HAP-1 (cell line): ENCODE measurements around the gene TRPT1.

Experiments used
- DNase-seq, 2 experiments: peaks; one replicate each; pipeline ENCODE4 v3.0.0-alpha.2; 2016 to 2020; ENCODE audit warnings: low spot score in 2 of 2
- H3K27me3 ChIP-seq: fragments of 250-450 bp; sonication (Bioruptor Pico); 2 replicates; pipeline ENCODE4 v1.5.1; 2020; ENCODE audit warnings: low read depth, mild to moderate bottlenecking, moderate library complexity
- H3K36me3 ChIP-seq: fragments of 250-450 bp; sonication (Bioruptor Pico); replicated peaks from 2 replicates; pipeline ENCODE4 v1.5.1; 2020; ENCODE audit warnings: mild to moderate bottlenecking
- H3K4me1 ChIP-seq: fragments of 250-450 bp; sonication (Bioruptor Pico); 2 replicates; pipeline ENCODE4 v1.5.1; 2020; ENCODE audit warnings: mild to moderate bottlenecking
- H3K4me3 ChIP-seq: fragments of 250-450 bp; sonication (Bioruptor Pico); 2 replicates; pipeline ENCODE4 v1.5.1; 2020; ENCODE audit warnings: mild to moderate bottlenecking, moderate library complexity
- H3K9me3 ChIP-seq: fragments of 250-450 bp; sonication (Bioruptor Pico); 2 replicates; pipeline ENCODE4 v1.5.1; 2020; ENCODE audit warnings: mild to moderate bottlenecking, moderate library complexity
- in situ Hi-C: fragments of 300-500 bp; cut with MboI; formaldehyde crosslinking; loops from 3 replicates; pipeline ENCODE4 v1.14.3; 2020; ENCODE audit warnings: low sequenced_read_pairs, inconsistent platforms, mixed read lengths

TRPT1 gene

GRCh38 chr11:64263021-64263946, 37.3 kb upstream of the TRPT1 start:
- no peaks in the 10 kb centered on the region for H3K27me3 ChIP-seq
- in situ Hi-C loops, result loop anchor here (25.0 kb wide), 1 partner anchor 849 kb away; the partner anchor contains the start of genes FAU, MRPL49, TM7SF2 and ZNHIT2
- no peak overlapping the region for H3K4me3 ChIP-seq
- H3K36me3 ChIP-seq, result peaks cover 77% of the 10 kb centered on the region
- H3K9me3 ChIP-seq, result no peaks in the 10 kb centered on the region
- H3K4me1 ChIP-seq, result 0 out of 2 replicates have a peak, but pooled peaks cover under 1% of the 10 kb centered on the region
- no peak for DNase-seq

- Histone ChIP-seq H3K4me1 (no peaks in the 10 kb centered on the region), H3K36me3 (peaks cover 79% of the 10 kb centered on the region), H3K4me3 (no peak overlapping the region), H3K9me3 (no peaks in the 10 kb centered on the region), H3K27me3 (no peaks in the 10 kb centered on the region)
- no peak for DNase-seq
- in situ Hi-C loops, result loop anchor here (25.0 kb wide), 1 partner anchor 850 kb away; the partner anchor contains the start of genes FAU, MRPL49, TM7SF2 and ZNHIT2
These were observed 36.5 kb upstream of the TRPT1 start for GRCh38 chr11:64262271-64263002.

- Histone ChIP-seq H3K9me3 (no peaks in the 10 kb centered on the region), H3K4me1 (no peaks in the 10 kb centered on the region), H3K27me3 (no peaks in the 10 kb centered on the region), H3K36me3 (peaks cover 79% of the 10 kb centered on the region), H3K4me3 (no peak overlapping the region)
- no peak for DNase-seq
- in situ Hi-C loops, result loop anchor here (25.0 kb wide), 1 partner anchor 851 kb away; the partner anchor contains the start of genes FAU, MRPL49, TM7SF2 and ZNHIT2
These were observed 35.6 kb upstream of the TRPT1 start for GRCh38 chr11:64261556-64262080.

- no peak for DNase-seq
- peaks cover 77% of the 10 kb centered on the region for H3K36me3 ChIP-seq
- H3K9me3 ChIP-seq, result no peaks in the 10 kb centered on the region
These were observed 34.2 kb upstream of the TRPT1 start for GRCh38 chr11:64260147-64260708.

GRCh38 chr11:64259533-64260067, 33.6 kb upstream of the TRPT1 start:
- no peak overlapping the region for H3K4me3 ChIP-seq
- no peaks in the 10 kb centered on the region for H3K9me3 ChIP-seq
- peaks cover 83% of the 10 kb centered on the region for H3K36me3 ChIP-seq
- DNase-seq, result no peak
- no peaks in the 10 kb centered on the region for H3K27me3 ChIP-seq
- in situ Hi-C loops, result loop anchor here (25.0 kb wide), 1 partner anchor 853 kb away; the partner anchor contains the start of genes FAU, MRPL49, TM7SF2 and ZNHIT2
- H3K4me1 ChIP-seq, result no peaks in the 10 kb centered on the region

More at GRCh38 chr11:64260147-64260708, 34.2 kb upstream of the TRPT1 start:
- Histone ChIP-seq H3K4me1 (no peaks in the 10 kb centered on the region), H3K27me3 (no peaks in the 10 kb centered on the region), H3K4me3 (no peak overlapping the region)
- in situ Hi-C loops, result loop anchor here (25.0 kb wide), 1 partner anchor 852 kb away; the partner anchor contains the start of genes FAU, MRPL49, TM7SF2 and ZNHIT2

- Histone ChIP-seq H3K9me3 (no peaks in the 10 kb centered on the region), H3K27me3 (no peaks in the 10 kb centered on the region), H3K4me3 (no peak overlapping the region), H3K4me1 (no peaks in the 10 kb centered on the region), H3K36me3 (peaks cover 79% of the 10 kb centered on the region)
- in situ Hi-C loops, result loop anchor here (25.0 kb wide), 1 partner anchor 853 kb away; the partner anchor contains the start of genes FAU, MRPL49, TM7SF2 and ZNHIT2
- no peak for DNase-seq
These were observed 33.1 kb upstream of the TRPT1 start for GRCh38 chr11:64258946-64259532.

- Histone ChIP-seq H3K36me3 (peaks cover 73% of the 10 kb centered on the region), H3K4me3 (no peak overlapping the region), H3K4me1 (no peaks in the 10 kb centered on the region), H3K27me3 (no peaks in the 10 kb centered on the region), H3K9me3 (no peaks in the 10 kb centered on the region)
- no peak for DNase-seq
- in situ Hi-C loops, result loop anchor here (25.0 kb wide), 1 partner anchor 854 kb away; the partner anchor contains the start of genes FAU, MRPL49, TM7SF2 and ZNHIT2
These were observed 32.4 kb upstream of the TRPT1 start for GRCh38 chr11:64258356-64258755.

GRCh38 chr11:64256300-64256699, 30.3 kb upstream of the TRPT1 start:
- in situ Hi-C loops, result loop anchor here (25.0 kb wide), 1 partner anchor 856 kb away; the partner anchor contains the start of genes FAU, MRPL49, TM7SF2 and ZNHIT2
- Histone ChIP-seq H3K36me3 (peaks cover 54% of the 10 kb centered on the region), H3K4me3 (no peak overlapping the region), H3K4me1 (no peaks in the 10 kb centered on the region), H3K9me3 (no peaks in the 10 kb centered on the region), H3K27me3 (no peaks in the 10 kb centered on the region)
- DNase-seq, result no peak

- no peak for DNase-seq
- Histone ChIP-seq H3K36me3 (peaks cover 50% of the 10 kb centered on the region), H3K4me1 (peaks cover 6% of the 10 kb centered on the region), H3K4me3 (no peak overlapping the region), H3K27me3 (no peaks in the 10 kb centered on the region), H3K9me3 (no peaks in the 10 kb centered on the region)
- in situ Hi-C loops, result loop anchor here (25.0 kb wide), 1 partner anchor 857 kb away; the partner anchor contains the start of genes FAU, MRPL49, TM7SF2 and ZNHIT2
These were observed 29.4 kb upstream of the TRPT1 start for GRCh38 chr11:64255135-64256128.

- Histone ChIP-seq H3K4me1 (peaks cover 7% of the 10 kb centered on the region), H3K27me3 (no peaks in the 10 kb centered on the region), H3K36me3 (peaks cover 39% of the 10 kb centered on the region), H3K4me3 (no peak overlapping the region), H3K9me3 (no peaks in the 10 kb centered on the region)
- DNase-seq, result no peak
- in situ Hi-C loops, result loop anchor here (25.0 kb wide), 1 partner anchor 858 kb away; the partner anchor contains the start of genes FAU, MRPL49, TM7SF2 and ZNHIT2
These were observed 28.3 kb upstream of the TRPT1 start for GRCh38 chr11:64254326-64254725.

GRCh38 chr11:64253481-64253880, 27.5 kb upstream of the TRPT1 start:
- H3K9me3 ChIP-seq, result no peaks in the 10 kb centered on the region
- in situ Hi-C loops, result loop anchor here (25.0 kb wide), 1 partner anchor 859 kb away; the partner anchor contains the start of genes FAU, MRPL49, TM7SF2 and ZNHIT2
- H3K4me3 ChIP-seq, result no peak overlapping the region
- peaks cover 30% of the 10 kb centered on the region for H3K36me3 ChIP-seq
- no peaks in the 10 kb centered on the region for H3K27me3 ChIP-seq
- peaks cover 7% of the 10 kb centered on the region for H3K4me1 ChIP-seq
- no peak for DNase-seq
